Coronary artery (tissue), 2 donors: Measurements from ENCODE around the gene RNF40.

ENCODE experiments used
- DNase-seq: peaks from one replicate; pipeline ENCODE4 v3.0.0-alpha.2; 2017; ENCODE audit warnings: low spot score
- H3K27ac ChIP-seq, 2 donors: fragments of 200-600 bp; sonication (generic); one replicate each; pipeline ENCODE4 v1.5.1; 2016 to 2019
- H3K4me3 ChIP-seq: fragments of 200-600 bp; sonication (generic); 2 replicates; pipeline ENCODE4 v1.5.1; 2016; ENCODE audit warnings: mild to moderate bottlenecking, moderate library complexity
- TF ChIP-seq, protein P1 (sequence below): fragments of 200-600 bp; sonication (generic); IDR thresholded peaks from one replicate; pipeline ENCODE4 v1.5.1; 2019; ENCODE audit warnings: antibody characterized with exemption

Gene RNF40

GRCh38 chr16:30775131-30775391, 12.9 kb downstream of the RNF40 start:
- Histone ChIP-seq H3K4me3 (peak overlapping the region; percentile 77), H3K27ac (peak overlapping the region; percentile 65 to 88)
- DNase-seq, result no peak
- TF ChIP-seq, protein P1, sequence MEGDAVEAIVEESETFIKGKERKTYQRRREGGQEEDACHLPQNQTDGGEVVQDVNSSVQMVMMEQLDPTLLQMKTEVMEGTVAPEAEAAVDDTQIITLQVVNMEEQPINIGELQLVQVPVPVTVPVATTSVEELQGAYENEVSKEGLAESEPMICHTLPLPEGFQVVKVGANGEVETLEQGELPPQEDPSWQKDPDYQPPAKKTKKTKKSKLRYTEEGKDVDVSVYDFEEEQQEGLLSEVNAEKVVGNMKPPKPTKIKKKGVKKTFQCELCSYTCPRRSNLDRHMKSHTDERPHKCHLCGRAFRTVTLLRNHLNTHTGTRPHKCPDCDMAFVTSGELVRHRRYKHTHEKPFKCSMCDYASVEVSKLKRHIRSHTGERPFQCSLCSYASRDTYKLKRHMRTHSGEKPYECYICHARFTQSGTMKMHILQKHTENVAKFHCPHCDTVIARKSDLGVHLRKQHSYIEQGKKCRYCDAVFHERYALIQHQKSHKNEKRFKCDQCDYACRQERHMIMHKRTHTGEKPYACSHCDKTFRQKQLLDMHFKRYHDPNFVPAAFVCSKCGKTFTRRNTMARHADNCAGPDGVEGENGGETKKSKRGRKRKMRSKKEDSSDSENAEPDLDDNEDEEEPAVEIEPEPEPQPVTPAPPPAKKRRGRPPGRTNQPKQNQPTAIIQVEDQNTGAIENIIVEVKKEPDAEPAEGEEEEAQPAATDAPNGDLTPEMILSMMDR, result no peak

- TF ChIP-seq, protein P1, result no peak
- Histone ChIP-seq H3K4me3 (peak overlapping the region; percentile 77), H3K27ac (peak overlapping the region; percentile 65 to 88)
- DNase-seq, result peak; percentile 88
Observed at GRCh38 chr16:30775392-30776188, 13.5 kb downstream of the RNF40 start.

DNA sequence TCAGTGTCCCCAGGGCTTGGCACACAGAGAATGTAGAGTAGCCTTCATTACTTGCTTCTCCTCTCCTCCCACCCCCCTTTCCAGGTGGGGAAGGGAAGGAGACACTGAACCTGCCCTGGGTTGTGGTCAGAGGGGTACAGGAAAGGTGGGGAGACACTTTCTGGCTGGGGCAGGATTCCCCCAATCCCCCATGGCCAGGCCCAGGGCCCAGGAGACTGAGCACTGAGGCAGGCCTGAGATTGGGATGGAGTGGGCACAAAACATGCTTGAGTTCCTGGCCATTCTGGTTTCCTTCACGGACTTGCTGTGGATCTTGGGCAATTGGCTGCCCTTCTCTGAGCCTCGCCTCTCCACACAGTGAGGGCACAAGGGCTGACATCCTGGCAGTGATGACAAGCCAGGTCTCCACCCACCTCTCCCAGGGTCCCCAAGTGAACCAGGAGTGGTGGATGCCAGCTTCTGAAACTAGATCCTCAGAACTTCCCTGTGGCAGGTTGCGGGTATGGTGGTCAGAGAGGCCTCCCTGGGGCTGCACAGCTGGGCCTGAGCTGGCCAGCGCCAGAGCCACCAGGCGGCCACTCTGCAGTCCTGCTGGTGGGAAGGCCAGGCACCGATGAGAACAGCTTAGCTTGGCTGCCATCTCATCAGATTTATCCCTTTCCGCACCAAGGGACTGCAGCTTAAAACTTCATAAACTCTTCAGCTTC, 15.6 kb downstream of the RNF40 start:
- Histone ChIP-seq H3K4me3 (no peak overlapping the region), H3K27ac (peak overlapping the region in 1 of 2 donors; percentile 23)
- DNase-seq, result no peak

DNA sequence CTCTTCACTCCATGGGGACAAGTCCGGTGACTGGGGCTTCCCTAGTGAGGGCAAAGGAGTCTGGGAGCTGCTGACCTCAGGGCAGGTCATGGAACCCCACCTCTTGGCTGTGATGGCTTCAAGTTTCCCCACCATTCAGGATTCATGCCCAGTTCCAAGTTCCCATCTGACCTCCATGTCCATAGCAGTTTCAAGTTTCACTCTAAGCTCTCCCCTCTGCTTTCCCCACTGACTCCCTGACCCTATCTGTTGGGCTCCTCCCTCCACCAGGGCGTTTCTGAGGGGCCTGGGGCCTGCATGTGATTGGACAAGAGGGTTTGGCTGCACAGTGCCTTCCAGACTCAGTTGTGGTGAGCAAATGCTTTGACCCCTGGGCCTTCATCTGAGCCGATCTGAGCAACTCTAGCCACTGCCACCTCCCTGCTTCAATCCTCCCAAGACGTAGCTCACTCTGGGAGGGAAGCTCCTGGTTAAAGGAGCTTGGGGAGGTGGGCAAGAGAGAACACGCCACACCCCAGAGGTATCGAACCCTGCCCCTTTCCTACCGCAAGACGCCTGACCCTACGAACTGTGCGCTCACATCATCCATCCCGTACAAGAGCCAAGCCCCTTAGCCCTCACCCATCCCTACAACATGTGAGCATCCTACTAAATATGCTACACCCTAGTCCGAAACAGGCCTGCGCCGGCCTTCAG, 16.6 kb downstream of the RNF40 start:
- TF ChIP-seq, protein P1, result no peak
- no peak for DNase-seq
- Histone ChIP-seq H3K27ac (peak overlapping the region in 1 of 2 donors; percentile 13), H3K4me3 (no peak overlapping the region)

More for the DNA sequence above, 15.6 kb downstream of the RNF40 start:
- TF ChIP-seq, protein P1, result no peak

GRCh38 chr16:30779596-30779995, 17.5 kb downstream of the RNF40 start:
- no peak overlapping the region for H3K4me3 ChIP-seq
- no peak for DNase-seq
- TF ChIP-seq, protein P1, result no peak
- H3K27ac ChIP-seq, result no peak overlapping the region

- Histone ChIP-seq H3K4me3 (no peak overlapping the region), H3K27ac (no peak overlapping the region)
- TF ChIP-seq, protein P1, result no peak
- no peak for DNase-seq
Observed at GRCh38 chr16:30780021-30780420, 17.9 kb downstream of the RNF40 start.
